ENCODE results near the gene GSTM4. TPM values are rescaled to one million over a fixed set of nuclear protein-coding genes. Genes with fewer than 3 reads are reported as not detected.
"Not testable (repeated sequence)": the region's sequence is repeated elsewhere in the genome, so short reads cannot be mapped to it uniquely, and the experiment has no call there.

GSTM4 gene
- total RNA-seq, 2 experiments from 2014 or later, result 6.0 to 8.0 TPM

GRCh38 chr1:109671067-109671466, 15.2 kb downstream of the GSTM4 start:
- CTCF ChIA-PET (ENCODE audit: unreplicated experiment), result interaction anchor here (1.0 kb wide), 2 partner anchors 31 to 49 kb away, joined by 3 read pairs; no protein-coding TSS in a partner anchor
- H3K9me2 ChIP-seq (ENCODE audit: insufficient read depth, low read length), result no peaks in the 10 kb centered on the region
- H2AFZ ChIP-seq (ENCODE audit: low read length), result no peak overlapping the region
- no peak overlapping the region for H3K4me3 ChIP-seq (ENCODE audit: low read depth, low read length, poor library complexity, severe bottlenecking)
- H3K4me2 ChIP-seq (ENCODE audit: low read length), result no peak overlapping the region
- intact Hi-C loops (cut with micrococcal nuclease; ENCODE audit: unreplicated experiment), result no loop called here
- no TSS peak for BruUV-seq (replicated peaks)
- DNase-seq (ENCODE audit: low spot score), result no peak
- H3K36me3 ChIP-seq (ENCODE audit: insufficient read depth, low read length), result no peaks in the 10 kb centered on the region
- no peaks in the 10 kb centered on the region for H3K9me3 ChIP-seq (ENCODE audit: low read length)
- no peak overlapping the region for H3K27ac ChIP-seq (ENCODE audit: low read depth, low read length, poor library complexity, severe bottlenecking)
- TF ChIP-seq EZH2phosphoT487 (IDR thresholded peaks at IDR 0.05; ENCODE audit: borderline replicate concordance, low read depth, low read length) (no peak), CTCF (conservative IDR thresholded peaks at IDR 0.05; ENCODE audit: low read length) (no peak)
- no peaks in the 10 kb centered on the region for H3K4me1 ChIP-seq (ENCODE audit: insufficient read depth, low read length, poor library complexity, severe bottlenecking)
- no peaks in the 10 kb centered on the region for H4K20me1 ChIP-seq (ENCODE audit: insufficient read depth, low read length)
- H3K79me2 ChIP-seq (ENCODE audit: insufficient read depth, low read depth, low read length), result no peaks in the 10 kb centered on the region
- POLR2A ChIA-PET, result interaction anchor here (0.6 kb wide), 1 partner anchor 54 kb away, joined by 3 read pairs; no protein-coding TSS in a partner anchor

GRCh38 chr1:109673861-109674260, 18.0 kb downstream of the GSTM4 start:
- H3K9me3 ChIP-seq (ENCODE audit: low read length); H3K9me2 ChIP-seq (ENCODE audit: insufficient read depth, low read length); H3K4me3 ChIP-seq (ENCODE audit: low read depth, low read length, poor library complexity, severe bottlenecking); H3K4me1 ChIP-seq (ENCODE audit: insufficient read depth, low read length, poor library complexity, severe bottlenecking); CTCF ChIA-PET (ENCODE audit: unreplicated experiment); BruUV-seq (replicated peaks); intact Hi-C loops (cut with micrococcal nuclease; ENCODE audit: unreplicated experiment); H4K20me1 ChIP-seq (ENCODE audit: insufficient read depth, low read length); H3K36me3 ChIP-seq (ENCODE audit: insufficient read depth, low read length); POLR2A ChIA-PET; H3K27ac ChIP-seq (ENCODE audit: low read depth, low read length, poor library complexity, severe bottlenecking); H2AFZ ChIP-seq (ENCODE audit: low read length); DNase-seq (ENCODE audit: low spot score); H3K4me2 ChIP-seq (ENCODE audit: low read length); H3K79me2 ChIP-seq (ENCODE audit: insufficient read depth, low read depth, low read length): not testable (repeated sequence)

GRCh38 chr1:109676683-109677381, 20.9 kb downstream of the GSTM4 start:
- H3K79me2 ChIP-seq (ENCODE audit: insufficient read depth, low read depth, low read length); BruUV-seq (replicated peaks); H3K36me3 ChIP-seq (ENCODE audit: insufficient read depth, low read length); H3K4me1 ChIP-seq (ENCODE audit: insufficient read depth, low read length, poor library complexity, severe bottlenecking); H4K20me1 ChIP-seq (ENCODE audit: insufficient read depth, low read length); H3K4me3 ChIP-seq (ENCODE audit: low read depth, low read length, poor library complexity, severe bottlenecking); intact Hi-C loops (cut with micrococcal nuclease; ENCODE audit: unreplicated experiment); H2AFZ ChIP-seq (ENCODE audit: low read length); H3K9me2 ChIP-seq (ENCODE audit: insufficient read depth, low read length); H3K27ac ChIP-seq (ENCODE audit: low read depth, low read length, poor library complexity, severe bottlenecking); CTCF ChIA-PET (ENCODE audit: unreplicated experiment); H3K9me3 ChIP-seq (ENCODE audit: low read length); H3K4me2 ChIP-seq (ENCODE audit: low read length); DNase-seq (ENCODE audit: low spot score): not testable (repeated sequence)
- POLR2A ChIA-PET, result interaction anchor here (0.6 kb wide), 1 partner anchor 37 kb away, joined by 3 read pairs; no protein-coding TSS in a partner anchor
